ENCODE results near the gene ZNF277.

DNA sequence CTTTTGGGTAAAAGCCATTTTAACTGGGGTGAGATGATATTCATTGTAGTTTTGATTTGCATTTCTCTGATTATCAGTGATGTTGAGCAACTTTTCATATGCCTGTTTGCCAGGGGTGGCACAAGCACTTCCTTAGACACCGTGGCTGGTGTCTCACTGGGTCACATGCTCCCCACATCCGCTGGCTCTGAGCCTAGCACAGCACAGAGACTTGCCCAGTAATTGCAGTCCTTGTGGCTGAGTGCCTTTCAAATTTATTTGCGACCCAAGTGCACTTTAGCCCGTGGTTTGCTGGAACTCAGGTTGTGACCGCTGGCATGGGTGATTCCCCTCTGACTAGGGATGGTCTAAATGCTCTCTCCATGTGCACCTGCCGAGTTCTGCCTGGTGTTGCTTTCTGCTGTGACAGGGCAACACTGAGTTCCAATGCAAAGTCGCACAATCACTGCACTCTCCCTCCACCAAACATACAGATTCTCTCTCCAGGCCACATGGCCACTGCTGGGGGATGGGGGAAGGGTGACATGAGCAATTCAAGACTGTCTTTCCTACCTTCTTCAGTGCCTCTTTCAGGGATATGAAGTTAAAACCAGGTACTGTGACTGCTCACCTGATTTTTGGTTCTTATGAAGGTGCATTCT is 66.5 kb downstream of the ZNF277 start:
- TF ChIP-seq, protein P1, sequence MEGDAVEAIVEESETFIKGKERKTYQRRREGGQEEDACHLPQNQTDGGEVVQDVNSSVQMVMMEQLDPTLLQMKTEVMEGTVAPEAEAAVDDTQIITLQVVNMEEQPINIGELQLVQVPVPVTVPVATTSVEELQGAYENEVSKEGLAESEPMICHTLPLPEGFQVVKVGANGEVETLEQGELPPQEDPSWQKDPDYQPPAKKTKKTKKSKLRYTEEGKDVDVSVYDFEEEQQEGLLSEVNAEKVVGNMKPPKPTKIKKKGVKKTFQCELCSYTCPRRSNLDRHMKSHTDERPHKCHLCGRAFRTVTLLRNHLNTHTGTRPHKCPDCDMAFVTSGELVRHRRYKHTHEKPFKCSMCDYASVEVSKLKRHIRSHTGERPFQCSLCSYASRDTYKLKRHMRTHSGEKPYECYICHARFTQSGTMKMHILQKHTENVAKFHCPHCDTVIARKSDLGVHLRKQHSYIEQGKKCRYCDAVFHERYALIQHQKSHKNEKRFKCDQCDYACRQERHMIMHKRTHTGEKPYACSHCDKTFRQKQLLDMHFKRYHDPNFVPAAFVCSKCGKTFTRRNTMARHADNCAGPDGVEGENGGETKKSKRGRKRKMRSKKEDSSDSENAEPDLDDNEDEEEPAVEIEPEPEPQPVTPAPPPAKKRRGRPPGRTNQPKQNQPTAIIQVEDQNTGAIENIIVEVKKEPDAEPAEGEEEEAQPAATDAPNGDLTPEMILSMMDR (IDR thresholded peaks at IDR 0.05; ENCODE audit: low read depth, low read length): no peak
- TF ChIP-seq POLR2A (IDR thresholded peaks at IDR 0.05; ENCODE audit: extremely low read depth, insufficient read length): no peak
- TF ChIP-seq, protein P2, sequence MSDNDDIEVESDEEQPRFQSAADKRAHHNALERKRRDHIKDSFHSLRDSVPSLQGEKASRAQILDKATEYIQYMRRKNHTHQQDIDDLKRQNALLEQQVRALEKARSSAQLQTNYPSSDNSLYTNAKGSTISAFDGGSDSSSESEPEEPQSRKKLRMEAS (IDR thresholded peaks at IDR 0.05; ENCODE audit: low read depth, low read length): peak; percentile 56; the same call in 1 of the 2 replicates
- TF ChIP-seq MYC (IDR thresholded peaks at IDR 0.05; ENCODE audit: low read depth, low read length): no peak
